ENCODE results near the gene GRIK5. TPM values are rescaled to one million over a fixed set of nuclear protein-coding genes. Genes with fewer than 3 reads are reported as not detected.

The GRIK5 gene
- total RNA-seq, 2 experiments from 2014 or later: 0.73 to 1.3 TPM

DNA sequence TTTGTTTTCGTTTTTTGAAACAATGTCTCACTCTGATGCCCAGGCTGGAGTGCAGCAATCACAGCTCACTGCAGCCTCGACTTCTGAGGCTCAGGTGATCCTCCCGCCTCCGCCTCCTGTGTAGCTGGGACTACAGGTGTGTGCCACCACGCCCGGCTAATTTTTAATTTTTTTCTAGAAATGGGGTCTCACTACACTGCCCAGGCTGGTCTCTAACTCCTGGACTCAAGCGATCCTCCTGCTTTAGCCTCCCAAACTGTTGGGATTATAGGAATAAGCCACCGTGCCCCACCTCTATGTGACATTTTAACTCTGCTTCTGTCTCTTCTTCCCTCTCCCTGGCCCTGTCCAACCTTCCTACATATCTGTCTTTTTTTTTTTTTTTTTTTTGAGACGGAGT lies 81.1 kb downstream of the GRIK5 start:
- Histone ChIP-seq H3K36me3 (ENCODE audit: insufficient read depth, low read length) (peaks cover 34% of the 10 kb centered on the region), H4K20me1 (ENCODE audit: insufficient read depth, low read length) (no peaks in the 10 kb centered on the region), H3K9me3 (ENCODE audit: low read length) (no peaks in the 10 kb centered on the region), H3K9me2 (ENCODE audit: insufficient read depth, low read length) (no peaks in the 10 kb centered on the region), H3K27ac (ENCODE audit: low read depth, low read length, poor library complexity, severe bottlenecking) (no peak overlapping the region), H3K79me2 (ENCODE audit: insufficient read depth, low read depth, low read length) (no peaks in the 10 kb centered on the region), H3K4me2 (ENCODE audit: low read length) (no peak overlapping the region), H3K4me1 (ENCODE audit: insufficient read depth, low read length, poor library complexity, severe bottlenecking) (peaks cover 11% of the 10 kb centered on the region), H3K4me3 (ENCODE audit: low read depth, low read length, poor library complexity, severe bottlenecking) (no peak overlapping the region), H2AFZ (ENCODE audit: low read length) (no peak overlapping the region)
- intact Hi-C loops (cut with micrococcal nuclease; ENCODE audit: unreplicated experiment): no loop called here
- POLR2A ChIA-PET: interaction anchor here (0.6 kb wide), 2 partner anchors 55 to 1255 kb away, joined by 3 to 4 read pairs; no protein-coding TSS in a partner anchor
- no TSS peak for BruUV-seq (replicated peaks)
- CTCF ChIA-PET (ENCODE audit: unreplicated experiment): no interaction called here
- DNase-seq (ENCODE audit: low spot score): no peak
- no peak for TF ChIP-seq EZH2phosphoT487 (IDR thresholded peaks at IDR 0.05; ENCODE audit: borderline replicate concordance, low read depth, low read length)
- no peak for TF ChIP-seq CTCF (conservative IDR thresholded peaks at IDR 0.05; ENCODE audit: low read length)

DNA sequence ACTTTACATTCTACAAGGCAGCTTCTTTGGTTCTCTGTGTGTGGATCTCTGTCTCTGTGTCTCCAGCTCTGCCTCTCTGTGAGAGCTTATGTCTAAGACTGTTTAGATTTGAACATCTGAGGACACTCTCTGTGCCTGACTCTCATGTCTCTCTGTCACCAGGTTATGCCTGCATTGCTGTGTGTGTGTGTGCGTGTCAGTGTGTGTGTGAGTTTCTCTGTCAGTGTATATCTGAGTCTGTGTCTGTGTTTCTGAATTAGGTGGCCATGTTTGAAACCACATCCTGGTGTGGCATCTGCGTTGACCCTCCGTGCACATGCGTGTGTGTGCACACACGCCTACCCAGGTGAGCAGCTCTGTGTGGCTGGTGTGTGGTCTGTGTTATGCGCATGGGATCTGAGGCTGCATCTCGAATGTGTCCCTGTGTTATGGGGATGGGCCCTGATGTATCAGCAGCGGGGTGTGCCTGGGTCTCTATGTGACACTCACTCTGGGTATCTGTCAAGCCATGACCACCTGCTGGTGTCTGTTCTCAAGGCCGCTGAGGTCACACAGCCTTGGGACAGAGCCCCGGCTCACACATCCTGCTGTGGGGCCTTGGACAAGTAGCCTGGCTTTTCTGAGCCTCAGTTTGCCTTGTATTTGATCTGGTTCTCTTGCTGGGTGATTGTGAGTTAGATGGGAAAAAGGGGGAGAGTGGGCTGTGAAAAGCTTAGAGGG lies 82.7 kb downstream of the GRIK5 start:
- no peak overlapping the region for H2AFZ ChIP-seq (ENCODE audit: low read length)
- intact Hi-C loops (cut with micrococcal nuclease; ENCODE audit: unreplicated experiment): no loop called here
- H3K4me2 ChIP-seq (ENCODE audit: low read length): no peak overlapping the region
- H4K20me1 ChIP-seq (ENCODE audit: insufficient read depth, low read length): no peaks in the 10 kb centered on the region
- no peaks in the 10 kb centered on the region for H3K4me1 ChIP-seq (ENCODE audit: insufficient read depth, low read length, poor library complexity, severe bottlenecking)
- no peak overlapping the region for H3K27ac ChIP-seq (ENCODE audit: low read depth, low read length, poor library complexity, severe bottlenecking)
- no peaks in the 10 kb centered on the region for H3K9me2 ChIP-seq (ENCODE audit: insufficient read depth, low read length)
- no peak for DNase-seq (ENCODE audit: low spot score)
- H3K79me2 ChIP-seq (ENCODE audit: insufficient read depth, low read depth, low read length): no peaks in the 10 kb centered on the region
- ChIA-PET CTCF (ENCODE audit: unreplicated experiment) (interaction anchor here (0.6 kb wide), 1 partner anchor 54 kb away, joined by 3 read pairs; no protein-coding TSS in a partner anchor), POLR2A (no interaction called here)
- no peak overlapping the region for H3K4me3 ChIP-seq (ENCODE audit: low read depth, low read length, poor library complexity, severe bottlenecking)
- TF ChIP-seq EZH2phosphoT487 (IDR thresholded peaks at IDR 0.05; ENCODE audit: borderline replicate concordance, low read depth, low read length) (no peak), CTCF (conservative IDR thresholded peaks at IDR 0.05; ENCODE audit: low read length) (no peak)
- H3K9me3 ChIP-seq (ENCODE audit: low read length): no peaks in the 10 kb centered on the region
- no TSS peak for BruUV-seq (replicated peaks)
- peaks cover 34% of the 10 kb centered on the region for H3K36me3 ChIP-seq (ENCODE audit: insufficient read depth, low read length)

GRCh38 chr19:41984961-41985360 lies 85.0 kb downstream of the GRIK5 start:
- no peak overlapping the region for H3K4me3 ChIP-seq (ENCODE audit: low read depth, low read length, poor library complexity, severe bottlenecking)
- peaks cover 51% of the 10 kb centered on the region for H3K36me3 ChIP-seq (ENCODE audit: insufficient read depth, low read length)
- intact Hi-C loops (cut with micrococcal nuclease; ENCODE audit: unreplicated experiment): no loop called here
- H3K79me2 ChIP-seq (ENCODE audit: insufficient read depth, low read depth, low read length): no peaks in the 10 kb centered on the region
- no peak overlapping the region for H3K27ac ChIP-seq (ENCODE audit: low read depth, low read length, poor library complexity, severe bottlenecking)
- BruUV-seq (replicated peaks): no TSS peak
- H3K4me1 ChIP-seq (ENCODE audit: insufficient read depth, low read length, poor library complexity, severe bottlenecking): no peaks in the 10 kb centered on the region
- CTCF ChIA-PET (ENCODE audit: unreplicated experiment): no interaction called here
- TF ChIP-seq EZH2phosphoT487 (IDR thresholded peaks at IDR 0.05; ENCODE audit: borderline replicate concordance, low read depth, low read length) (no peak), CTCF (conservative IDR thresholded peaks at IDR 0.05; ENCODE audit: low read length) (no peak)
- no peaks in the 10 kb centered on the region for H3K9me2 ChIP-seq (ENCODE audit: insufficient read depth, low read length)
- no peaks in the 10 kb centered on the region for H4K20me1 ChIP-seq (ENCODE audit: insufficient read depth, low read length)
- POLR2A ChIA-PET: no interaction called here
- DNase-seq (ENCODE audit: low spot score): no peak
- H3K9me3 ChIP-seq (ENCODE audit: low read length): no peaks in the 10 kb centered on the region
- H2AFZ ChIP-seq (ENCODE audit: low read length): no peak overlapping the region
- no peak overlapping the region for H3K4me2 ChIP-seq (ENCODE audit: low read length)

Measured in OCI-LY7 (cell line).